SKM-1 (cell line): ENCODE results near the gene IPCEF1.
A peak's percentile ranks its signal among the peaks of the same experiment; 100 is the strongest.

Experiments
- DNase-seq: peaks from one replicate; lab custom pipeline; 2025; ENCODE audit not compliant: unreplicated experiment; lab: John Stamatoyannopoulos, UW

Gene IPCEF1

GRCh38 chr6:154297721-154298120 is 58.9 kb downstream of the IPCEF1 start:
- no peak for DNase-seq

GRCh38 chr6:154297210-154297609 is 59.4 kb downstream of the IPCEF1 start:
- no peak for DNase-seq

GRCh38 chr6:154295733-154296132 is 60.9 kb downstream of the IPCEF1 start:
- DNase-seq: no peak

- DNase-seq: no peak
Observed at GRCh38 chr6:154292855-154293519, 63.6 kb downstream of the IPCEF1 start.

GRCh38 chr6:154292066-154292465 is 64.5 kb downstream of the IPCEF1 start:
- no peak for DNase-seq

- DNase-seq: no peak
Observed at GRCh38 chr6:154289818-154290508, 66.6 kb downstream of the IPCEF1 start.

- DNase-seq: no peak
Observed at GRCh38 chr6:154285826-154286225, 70.8 kb downstream of the IPCEF1 start.

GRCh38 chr6:154284313-154284853 is 72.2 kb downstream of the IPCEF1 start:
- no peak for DNase-seq

GRCh38 chr6:154280521-154280920 is 76.1 kb downstream of the IPCEF1 start:
- DNase-seq: no peak

GRCh38 chr6:154277629-154278017 is 79.0 kb downstream of the IPCEF1 start:
- DNase-seq: no peak

GRCh38 chr6:154276810-154277628 is 79.6 kb downstream of the IPCEF1 start:
- DNase-seq: no peak

- DNase-seq: no peak
Observed at GRCh38 chr6:154274168-154274567, 82.4 kb downstream of the IPCEF1 start.

- DNase-seq: no peak
Observed at GRCh38 chr6:154268486-154268885, 88.1 kb downstream of the IPCEF1 start.

GRCh38 chr6:154267508-154268106 is 89.0 kb downstream of the IPCEF1 start:
- DNase-seq: no peak

GRCh38 chr6:154266560-154267099 is 90.0 kb downstream of the IPCEF1 start:
- DNase-seq: no peak

GRCh38 chr6:154261688-154262397 is 94.8 kb downstream of the IPCEF1 start:
- DNase-seq: no peak

GRCh38 chr6:154258064-154258757 is 98.4 kb downstream of the IPCEF1 start:
- peak; percentile 85 for DNase-seq

- peak; percentile 97 for DNase-seq
Observed at GRCh38 chr6:154257067-154257466, 99.5 kb downstream of the IPCEF1 start.

- peak; percentile 64 for DNase-seq
Observed at GRCh38 chr6:154252678-154253077, 103.9 kb downstream of the IPCEF1 start.

GRCh38 chr6:154251116-154251515 is 105.5 kb downstream of the IPCEF1 start:
- DNase-seq: no peak
